Measurements from ENCODE around the gene SLC4A4.

The SLC4A4 gene

GRCh38 chr4:71616168-71616811, 277.5 kb downstream of the SLC4A4 start:
- no peak overlapping the region for H3K4me3 Mint-ChIP-seq

More at GRCh38 chr4:71616168-71616811, 277.5 kb downstream of the SLC4A4 start:
- DNase-seq, result no peak
- Mint-ChIP-seq H3K27ac (no peak overlapping the region), H3K36me3 (ENCODE audit: low read depth) (no peaks in the 10 kb centered on the region), H3K4me1 (ENCODE audit: low read depth) (no peaks in the 10 kb centered on the region), H3K27me3 (no peaks in the 10 kb centered on the region), H3K9me3 (peaks cover 7% of the 10 kb centered on the region)
